B cell (primary cell): ENCODE results near the gene CEP41. TPM values are rescaled to one million over a fixed set of nuclear protein-coding genes. Genes with fewer than 3 reads are reported as not detected.
A peak's percentile ranks its signal among the peaks of the same experiment; 100 is the strongest.

Source experiments
- ATAC-seq: fragments of 200-7000 bp; cut with Tn5 transposase; one replicate; pipeline ENCODE4 v1.10.0; 2021; ENCODE audit warnings: low read depth, mild to moderate bottlenecking, moderate number of reproducible peaks, moderate library complexity
- CTCF ChIA-PET: fragments of 350-600 bp; sonication (Branson Sonifier 250); formaldehyde crosslinking; loops from one replicate; lab custom pipeline; 2021; ENCODE audit warnings: antibody characterized with exemption, inconsistent platforms; lab: Charles Lee
- POLR2A ChIA-PET: fragments of 350-600 bp; sonication (Branson Sonifier 250); formaldehyde crosslinking; loops from one replicate; lab custom pipeline; 2021; ENCODE audit warnings: antibody characterized with exemption; lab: Charles Lee
- DNase-seq: peaks from one replicate; pipeline ENCODE4 v3.0.0; 2013
- H2AFZ ChIP-seq: 2 replicates; pipeline ENCODE4 v1.6.1; 2012; ENCODE audit warnings: mild to moderate bottlenecking, low read depth, low read length; ENCODE audit not compliant: insufficient read depth, poor library complexity, severe bottlenecking
- H3K27ac ChIP-seq, 2 donors: 1 replicate in 1 of 2; 2 replicates in 1 of 2; pipeline ENCODE4 v1.5.1; 2012 to 2013; ENCODE audit warnings: low read length in 2 of 2, mild to moderate bottlenecking in 2 of 2, moderate library complexity in 1 of 2
- H3K27me3 ChIP-seq, 4 experiments: fragments of 200-600 bp in 1 of 4; sonication (generic) in 1 of 4; replicated peaks in 1 of 4; 1 replicate in 2 of 4; 2 replicates in 2 of 4; pipeline versions ENCODE4 v1.6.1 to v1.7.0; 2013 to 2016; ENCODE audit warnings: low read length in 3 of 4, mild to moderate bottlenecking in 2 of 4, mixed read lengths in 1 of 4, moderate library complexity in 1 of 4; ENCODE audit not compliant: insufficient read depth in 4 of 4, control insufficient read depth in 3 of 4; ENCODE audit errors: control extremely low read depth in 1 of 4
- H3K36me3 ChIP-seq, 2 experiments: replicated peaks in 1 of 2; 1 replicate in 1 of 2; 2 replicates in 1 of 2; pipeline versions ENCODE4 v1.6.1 to v1.7.1; 2013; ENCODE audit warnings: low read length in 1 of 2; ENCODE audit not compliant: insufficient read depth in 2 of 2, control insufficient read depth in 1 of 2; ENCODE audit errors: control extremely low read depth in 1 of 2, extremely low read depth in 1 of 2
- H3K4me1 ChIP-seq, 2 donors: fragments of 200-600 bp in 1 of 2; sonication (generic) in 1 of 2; 1 replicate in 1 of 2; 2 replicates in 1 of 2; pipeline versions ENCODE4 v1.5.1 to v1.6.1; 2013 to 2017; ENCODE audit warnings: low read length in 2 of 2; ENCODE audit not compliant: control insufficient read depth in 2 of 2, insufficient read depth in 2 of 2
- H3K4me2 ChIP-seq: replicated peaks from 2 replicates; pipeline ENCODE3; 2012; ENCODE audit warnings: mild to moderate bottlenecking, low read depth, low read length; ENCODE audit not compliant: poor library complexity, severe bottlenecking
- H3K4me3 ChIP-seq, 5 experiments: fragments of 200-600 bp in 1 of 5; sonication (generic) in 1 of 5; 1 replicate in 3 of 5; 2 replicates in 2 of 5; pipeline versions ENCODE4 v1.5.1 to v1.7.0; 2011 to 2016; ENCODE audit warnings: low read length in 4 of 5, mild to moderate bottlenecking in 4 of 5, low read depth in 2 of 5, control low read depth in 1 of 5, moderate library complexity in 1 of 5; ENCODE audit not compliant: insufficient read depth in 1 of 5; ENCODE audit errors: control extremely low read depth in 1 of 5, extremely low read depth in 1 of 5
- H3K79me2 ChIP-seq: fragments of 200-600 bp; sonication (generic); one replicate; pipeline ENCODE4 v1.6.0; 2016; ENCODE audit warnings: low read length; ENCODE audit not compliant: control insufficient read depth, insufficient read depth
- H3K9ac ChIP-seq: fragments of 200-600 bp; sonication (generic); 2 replicates; pipeline ENCODE4 v1.6.1; 2017; ENCODE audit warnings: mild to moderate bottlenecking, low read length, moderate library complexity
- H3K9me3 ChIP-seq, 3 donors: one replicate each; pipeline versions ENCODE4 v1.6.1 to v1.7.1; 2013; ENCODE audit warnings: low read length in 2 of 3; ENCODE audit not compliant: control insufficient read depth in 2 of 3, insufficient read depth in 1 of 3; ENCODE audit errors: control extremely low read depth in 1 of 3
- H4K20me1 ChIP-seq: 2 replicates; pipeline ENCODE4 v1.6.0; 2012; ENCODE audit warnings: mild to moderate bottlenecking, low read length; ENCODE audit not compliant: insufficient read depth, control insufficient read depth, poor library complexity, severe bottlenecking
- H3K27ac Mint-ChIP-seq: one replicate; pipeline ENCODE4 v1.8.0; 2021; ENCODE audit warnings: mixed read lengths
- H3K27me3 Mint-ChIP-seq: one replicate; pipeline ENCODE4 v1.8.0; 2021; ENCODE audit warnings: mixed read lengths
- H3K4me1 Mint-ChIP-seq: one replicate; pipeline ENCODE4 v1.8.0; 2021; ENCODE audit warnings: mixed read lengths
- H3K4me3 Mint-ChIP-seq: one replicate; pipeline ENCODE4 v1.8.0; 2021; ENCODE audit warnings: mixed read lengths
- H3K9me3 Mint-ChIP-seq: one replicate; pipeline ENCODE4 v1.8.0; 2022; ENCODE audit warnings: mixed read lengths; ENCODE audit not compliant: insufficient read depth
- EZH2 ChIP-seq: IDR thresholded peaks from 2 replicates; pipeline ENCODE4 v1.6.1; 2012; ENCODE audit warnings: borderline replicate concordance, low read depth, mild to moderate bottlenecking, moderate library complexity, low read length; ENCODE audit not compliant: insufficient read depth, poor library complexity, severe bottlenecking
- WGBS: methylation state at CpG from one replicate; pipeline ENCODE4 v1.1.5; 2013; ENCODE audit warnings: missing lambda C conversion rate; ENCODE audit not compliant: insufficient coverage; 5-methylcytosine and 5-hydroxymethylcytosine counted together
- intact Hi-C: fragments of 100-400 bp; cut with micrococcal nuclease; formaldehyde crosslinking; loops from one replicate; pipeline ENCODE4 v1.10.0; 2022
- polyA plus RNA-seq: library from polyadenylated mRNA; depleted of rRNA; stranded (reverse); fragments of >200 nt; gene quantifications from 2 replicates; pipeline ENCODE4 v1.2.3, GENCODE V29; 2012
- total RNA-seq, 2 donors: library from RNA; stranded (reverse); fragments of 120-200 nt in 1 of 2; gene quantifications; 1 replicate in 1 of 2; 2 replicates in 1 of 2; pipeline versions ENCODE4 v1.2.3 to v1.2.4, GENCODE V29; 2013 to 2022
- TF ChIP-seq, protein P1 (sequence below): fragments of 200-600 bp; IDR thresholded peaks from one replicate; pipeline ENCODE4 v1.8.0; 2022; ENCODE audit warnings: antibody characterized with exemption, mild to moderate bottlenecking

The CEP41 gene
- total and polyA plus RNA-seq, 2 donors (not counting 1 experiment from before 2014, with no cell fraction given) = 3.4 to 5.9 TPM

DNA sequence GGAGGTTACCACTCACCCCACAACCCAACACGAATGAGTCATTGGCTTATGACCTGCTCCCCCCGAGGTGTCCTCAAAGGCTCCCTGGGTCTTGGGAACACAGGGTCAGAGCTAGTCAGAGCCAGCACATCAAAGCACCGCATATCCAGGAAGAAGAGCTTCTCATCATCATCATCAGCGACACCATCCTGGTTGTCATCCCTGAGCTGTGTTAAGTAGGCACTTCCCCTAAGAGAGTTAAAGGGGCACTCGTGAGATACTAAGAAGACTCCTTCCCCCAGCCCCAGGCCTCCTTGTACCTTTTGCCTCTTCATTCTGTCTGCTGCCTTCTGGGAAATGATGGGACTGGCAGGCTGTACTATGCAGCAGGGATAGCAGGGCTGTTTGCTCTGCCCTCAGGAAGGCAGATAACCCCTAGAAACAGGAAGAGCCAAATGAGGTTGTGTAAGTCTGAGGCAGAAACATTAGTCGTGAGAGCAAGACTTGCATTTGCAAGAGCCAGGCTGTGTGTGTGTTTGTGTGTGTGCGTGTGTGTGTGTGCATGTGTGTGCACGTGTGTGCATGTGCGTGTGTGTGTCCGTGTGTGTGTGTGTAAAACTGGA lies 71.6 kb downstream of the CEP41 start:
- CTCF ChIA-PET = no interaction called here
- TF ChIP-seq EZH2 = no peak
- TF ChIP-seq, protein P1, sequence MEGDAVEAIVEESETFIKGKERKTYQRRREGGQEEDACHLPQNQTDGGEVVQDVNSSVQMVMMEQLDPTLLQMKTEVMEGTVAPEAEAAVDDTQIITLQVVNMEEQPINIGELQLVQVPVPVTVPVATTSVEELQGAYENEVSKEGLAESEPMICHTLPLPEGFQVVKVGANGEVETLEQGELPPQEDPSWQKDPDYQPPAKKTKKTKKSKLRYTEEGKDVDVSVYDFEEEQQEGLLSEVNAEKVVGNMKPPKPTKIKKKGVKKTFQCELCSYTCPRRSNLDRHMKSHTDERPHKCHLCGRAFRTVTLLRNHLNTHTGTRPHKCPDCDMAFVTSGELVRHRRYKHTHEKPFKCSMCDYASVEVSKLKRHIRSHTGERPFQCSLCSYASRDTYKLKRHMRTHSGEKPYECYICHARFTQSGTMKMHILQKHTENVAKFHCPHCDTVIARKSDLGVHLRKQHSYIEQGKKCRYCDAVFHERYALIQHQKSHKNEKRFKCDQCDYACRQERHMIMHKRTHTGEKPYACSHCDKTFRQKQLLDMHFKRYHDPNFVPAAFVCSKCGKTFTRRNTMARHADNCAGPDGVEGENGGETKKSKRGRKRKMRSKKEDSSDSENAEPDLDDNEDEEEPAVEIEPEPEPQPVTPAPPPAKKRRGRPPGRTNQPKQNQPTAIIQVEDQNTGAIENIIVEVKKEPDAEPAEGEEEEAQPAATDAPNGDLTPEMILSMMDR = no peak
- Histone ChIP-seq H3K9ac (no peak overlapping the region), H3K4me2 (no peak overlapping the region), H3K4me3 (no peak overlapping the region), H3K79me2 (no peaks in the 10 kb centered on the region), H3K27ac (no peak overlapping the region), H3K36me3 (no peaks in the 10 kb centered on the region), H2AFZ (peak overlapping the region; percentile 46), H3K4me1 (no peaks in the 10 kb centered on the region), H3K27me3 (no peaks in the 10 kb centered on the region), H3K9me3 (no peaks in the 10 kb centered on the region), H4K20me1 (no peaks in the 10 kb centered on the region)
- no peaks in the 10 kb centered on the region for H3K9me3 Mint-ChIP-seq
- no peak for DNase-seq
- H3K27me3 Mint-ChIP-seq = no peaks in the 10 kb centered on the region
- H3K4me1 Mint-ChIP-seq = no peaks in the 10 kb centered on the region
- H3K27ac Mint-ChIP-seq = no peak overlapping the region
- no peak for ATAC-seq
- H3K4me3 Mint-ChIP-seq = no peak overlapping the region
- intact Hi-C loops = no loop called here
- WGBS = 71% methylated on average over 10 of the region's 10 CpGs
- POLR2A ChIA-PET = no interaction called here

DNA sequence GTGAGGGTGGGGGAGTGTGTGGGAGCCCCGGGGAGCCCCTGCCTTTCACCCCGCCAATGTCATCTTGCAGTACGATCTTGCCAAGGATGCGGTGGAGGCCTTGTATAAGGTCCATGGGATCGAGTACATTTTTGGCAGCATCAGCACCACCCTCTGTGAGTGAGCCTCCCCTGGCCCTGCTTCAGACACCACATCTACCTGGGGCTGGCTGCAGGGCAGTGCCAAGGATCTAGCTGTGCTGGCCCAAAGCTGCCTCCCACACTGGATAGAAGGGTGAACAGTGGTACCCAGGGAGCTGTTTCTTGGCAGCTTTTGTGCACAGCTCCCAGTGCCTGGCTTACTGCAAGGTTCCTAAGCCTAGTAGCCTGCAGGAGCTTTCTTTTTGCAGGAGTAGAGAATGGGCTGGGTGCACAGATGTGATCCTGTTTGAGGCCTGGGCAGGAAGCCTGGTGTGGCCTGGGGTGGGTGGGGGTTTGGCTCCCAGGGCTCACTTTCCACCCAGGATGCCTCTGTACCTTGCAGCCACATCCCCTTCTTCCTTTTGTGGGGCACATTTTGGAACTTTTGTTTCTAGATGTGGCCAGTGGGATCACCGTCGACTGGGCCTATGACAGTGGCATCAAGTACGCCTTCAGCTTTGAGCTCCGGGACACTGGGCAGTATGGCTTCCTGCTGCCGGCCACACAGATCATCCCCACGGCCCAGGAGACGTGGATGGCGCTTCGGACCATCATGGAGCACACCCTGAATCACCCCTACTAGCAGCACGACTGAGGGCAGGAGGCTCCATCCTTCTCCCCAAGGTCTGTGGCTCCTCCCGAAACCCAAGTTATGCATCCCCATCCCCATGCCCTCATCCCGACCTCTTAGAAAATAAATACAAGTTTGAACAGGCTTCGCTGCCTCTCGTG lies 72.7 kb downstream of the CEP41 start:
- no peak overlapping the region for H3K27ac ChIP-seq
- Mint-ChIP-seq H3K4me3 (no peak overlapping the region), H3K27ac (no peak overlapping the region), H3K9me3 (no peaks in the 10 kb centered on the region), H3K27me3 (no peaks in the 10 kb centered on the region), H3K4me1 (no peaks in the 10 kb centered on the region)
- no peak overlapping the region for H3K4me3 ChIP-seq
- no peak overlapping the region for H2AFZ ChIP-seq
- no peaks in the 10 kb centered on the region for H3K36me3 ChIP-seq
- CTCF ChIA-PET = no interaction called here
- no peaks in the 10 kb centered on the region for H3K9me3 ChIP-seq
- TF ChIP-seq, protein P1 = no peak
- no peak for TF ChIP-seq EZH2
- intact Hi-C loops = no loop called here
- H3K9ac ChIP-seq = no peak overlapping the region
- H3K4me2 ChIP-seq = no peak overlapping the region
- H3K27me3 ChIP-seq = no peaks in the 10 kb centered on the region
- no peaks in the 10 kb centered on the region for H3K79me2 ChIP-seq
- POLR2A ChIA-PET = no interaction called here
- H3K4me1 ChIP-seq = no peaks in the 10 kb centered on the region
- DNase-seq (no peak), ATAC-seq (no peak)
- WGBS = 82% methylated on average over 17 of the region's 19 CpGs
- H4K20me1 ChIP-seq = no peaks in the 10 kb centered on the region
